Epithelial cell of proximal tubule (primary cell): Measurements from ENCODE around the gene ULBP2. TPM values are rescaled to one million over a fixed set of nuclear protein-coding genes. Genes with fewer than 3 reads are reported as not detected.
"Not testable (repeated sequence)": the region's sequence is repeated elsewhere in the genome, so short reads cannot be mapped to it uniquely, and the experiment has no call there.

ENCODE experiments used
- DNase-seq: peaks from one replicate; pipeline ENCODE4 v3.0.0-alpha.2; 2011; ENCODE audit warnings: low read depth
- H3K4me3 ChIP-seq: 2 replicates; pipeline ENCODE4 v1.5.1; 2011; ENCODE audit warnings: low read depth, mild to moderate bottlenecking, low read length
- CTCF ChIP-seq: conservative IDR thresholded peaks from 2 replicates; pipeline ENCODE4 v1.5.1; 2012; ENCODE audit warnings: low read depth, mild to moderate bottlenecking, low read length
- total RNA-seq: library from RNA; depleted of rRNA; stranded (reverse); fragments of >200 nt; gene quantifications from 2 replicates; pipeline ENCODE4 v1.2.3, GENCODE V29; 2015

ULBP2 gene
- total RNA-seq, 1 donor from 2014 or later, result 5.3 TPM

GRCh38 chr6:149988550-149989346 is 46.9 kb downstream of the ULBP2 start:
- TF ChIP-seq CTCF, result no peak

GRCh38 chr6:149990212-149990660 is 48.4 kb downstream of the ULBP2 start:
- TF ChIP-seq CTCF, result no peak
- no peak for DNase-seq
- no peak overlapping the region for H3K4me3 ChIP-seq

More at GRCh38 chr6:149988550-149989346, 46.9 kb downstream of the ULBP2 start:
- DNase-seq, result no peak
- H3K4me3 ChIP-seq, result no peak overlapping the region

GRCh38 chr6:149990661-149991471 is 49.1 kb downstream of the ULBP2 start:
- no peak for DNase-seq
- TF ChIP-seq CTCF, result no peak
- peak overlapping the region; percentile 31 for H3K4me3 ChIP-seq

GRCh38 chr6:149991472-149991795 is 49.6 kb downstream of the ULBP2 start:
- H3K4me3 ChIP-seq, DNase-seq: not testable (repeated sequence)

- no peak overlapping the region for H3K4me3 ChIP-seq
- DNase-seq, result no peak
- TF ChIP-seq CTCF, result no peak
Measured at GRCh38 chr6:149991838-149992237, 50.0 kb downstream of the ULBP2 start.

GRCh38 chr6:149995235-149995750 is 53.5 kb downstream of the ULBP2 start:
- DNase-seq, result no peak
- no peak for TF ChIP-seq CTCF
- H3K4me3 ChIP-seq, result no peak overlapping the region

- no peak for TF ChIP-seq CTCF
- no peak overlapping the region for H3K4me3 ChIP-seq
- no peak for DNase-seq
Measured at GRCh38 chr6:149995971-149996370, 54.2 kb downstream of the ULBP2 start.
